HEK293 (cell line): ENCODE results near the gene ZFP57.

Source experiments
- CTCF ChIA-PET: fragments of 350-600 bp; formaldehyde crosslinking; extraction: SDS; loops from one replicate; lab custom pipeline; 2021; ENCODE audit warnings: antibody characterized with exemption; lab: Yijun Ruan, JAX
- POLR2A ChIA-PET: fragments of 300-600 bp; formaldehyde crosslinking; extraction: SDS; loops from one replicate; lab custom pipeline; 2020; ENCODE audit warnings: antibody characterized with exemption, inconsistent platforms; lab: Yijun Ruan, JAX
- H3K27ac ChIP-seq: fragments of 200-500 bp; sonication (Bioruptor generic); 2 replicates; pipeline ENCODE4 v1.5.1; 2014; ENCODE audit warnings: low read depth, low read length, control low read depth, inconsistent platforms; ENCODE audit errors: extremely low read depth
- H3K36me3 ChIP-seq, 2 experiments: fragments of 200-500 bp in 1 of 2; sonication (Bioruptor generic) in 1 of 2; 1 replicate in 1 of 2; 2 replicates in 1 of 2; pipeline ENCODE4 v1.5.1; 2014 to 2017; ENCODE audit warnings: inconsistent platforms in 2 of 2, low read length in 2 of 2; ENCODE audit not compliant: control insufficient read depth in 2 of 2, insufficient read depth in 1 of 2
- H3K4me1 ChIP-seq: fragments of 200-500 bp; sonication (Bioruptor generic); 2 replicates; pipeline ENCODE4 v1.5.1; 2014; ENCODE audit warnings: mild to moderate bottlenecking, low read length, inconsistent platforms; ENCODE audit not compliant: control insufficient read depth, insufficient read depth
- H3K4me3 ChIP-seq: 2 replicates; pipeline ENCODE4 v1.5.1; 2011; ENCODE audit warnings: low read depth, mild to moderate bottlenecking, control low read depth, low read length, moderate library complexity
- H3K9me3 ChIP-seq: fragments of 200-500 bp; sonication (Bioruptor generic); 2 replicates; pipeline ENCODE4 v1.5.1; 2014; ENCODE audit warnings: low read depth, low read length, inconsistent platforms; ENCODE audit not compliant: control insufficient read depth, insufficient read depth
- BCL6B ChIP-seq: fragments of 450-650 bp; formaldehyde crosslinking; IDR thresholded peaks from 2 replicates; pipeline ENCODE4 v1.5.1; 2017; ENCODE audit warnings: missing biosample characterization, missing genetic modification characterization
- EGR2 ChIP-seq: fragments of 450-650 bp; formaldehyde crosslinking; IDR thresholded peaks from 2 replicates; pipeline ENCODE4 v1.5.1; 2016; ENCODE audit warnings: low read depth, missing biosample characterization, missing genetic modification characterization
- GLI2 ChIP-seq: fragments of 450-650 bp; formaldehyde crosslinking; IDR thresholded peaks from 2 replicates; pipeline ENCODE4; 2017; ENCODE audit warnings: missing biosample characterization, missing genetic modification characterization, low read depth, borderline replicate concordance
- HIC1 ChIP-seq: fragments of 450-650 bp; formaldehyde crosslinking; IDR thresholded peaks from 2 replicates; pipeline ENCODE4 v1.5.1; 2016; ENCODE audit warnings: missing biosample characterization, missing genetic modification characterization
- KLF1 ChIP-seq: fragments of 450-650 bp; formaldehyde crosslinking; IDR thresholded peaks from 2 replicates; pipeline ENCODE4 v1.5.1; 2016; ENCODE audit warnings: missing biosample characterization, missing genetic modification characterization
- MEIS1 ChIP-seq: sonication (generic); formaldehyde crosslinking; IDR thresholded peaks from 2 replicates; pipeline ENCODE4 v1.8.1; 2022; ENCODE audit warnings: missing genetic modification reagents, mild to moderate bottlenecking, borderline replicate concordance
- PRDM1 ChIP-seq: fragments of 450-650 bp; formaldehyde crosslinking; IDR thresholded peaks from 2 replicates; pipeline ENCODE4; 2016; ENCODE audit warnings: missing biosample characterization, missing genetic modification characterization
- TRIM28 ChIP-seq: IDR thresholded peaks from 2 replicates; pipeline ENCODE4 v1.6.1; 2011; ENCODE audit warnings: low read length, control low read depth, borderline replicate concordance
- ZBTB1 ChIP-seq: fragments of 450-650 bp; formaldehyde crosslinking; IDR thresholded peaks from 2 replicates; pipeline ENCODE4 v1.5.1; 2016; ENCODE audit warnings: missing biosample characterization, missing genetic modification characterization
- ZFHX2 ChIP-seq: fragments of 450-650 bp; formaldehyde crosslinking; conservative IDR thresholded peaks from 2 replicates; pipeline ENCODE4 v1.5.1; 2016; ENCODE audit warnings: missing biosample characterization, missing genetic modification characterization
- ZNF10 ChIP-seq: fragments of 450-650 bp; formaldehyde crosslinking; IDR thresholded peaks from 2 replicates; pipeline ENCODE4 v1.5.1; 2017; ENCODE audit warnings: missing biosample characterization, missing genetic modification characterization
- ZNF114 ChIP-seq: fragments of 450-650 bp; formaldehyde crosslinking; IDR thresholded peaks from 2 replicates; pipeline ENCODE4 v1.5.0; 2017; ENCODE audit warnings: missing biosample characterization, missing genetic modification characterization
- ZNF18 ChIP-seq: fragments of 450-650 bp; formaldehyde crosslinking; IDR thresholded peaks from 2 replicates; pipeline ENCODE4 v1.5.1; 2016; ENCODE audit warnings: missing biosample characterization, missing genetic modification characterization
- ZNF223 ChIP-seq: fragments of 450-650 bp; formaldehyde crosslinking; IDR thresholded peaks from 2 replicates; pipeline ENCODE4 v1.5.1; 2016; ENCODE audit warnings: missing biosample characterization, missing genetic modification characterization
- ZNF391 ChIP-seq: fragments of 450-650 bp; formaldehyde crosslinking; IDR thresholded peaks from 2 replicates; pipeline ENCODE4 v1.5.1; 2016; ENCODE audit warnings: low read depth, missing biosample characterization, missing genetic modification characterization, borderline replicate concordance
- ZNF530 ChIP-seq: fragments of 450-650 bp; formaldehyde crosslinking; IDR thresholded peaks from 2 replicates; pipeline ENCODE4 v1.5.1; 2016; ENCODE audit warnings: low read depth, missing biosample characterization, missing genetic modification characterization
- ZNF544 ChIP-seq: fragments of 450-650 bp; formaldehyde crosslinking; IDR thresholded peaks from 2 replicates; pipeline ENCODE4 v1.5.0; 2017; ENCODE audit warnings: missing biosample characterization, missing genetic modification characterization
- ZNF558 ChIP-seq: fragments of 450-650 bp; formaldehyde crosslinking; IDR thresholded peaks from 2 replicates; pipeline ENCODE4 v1.5.1; 2016; ENCODE audit warnings: missing biosample characterization, missing genetic modification characterization
- ZNF624 ChIP-seq: fragments of 450-650 bp; formaldehyde crosslinking; IDR thresholded peaks from 2 replicates; pipeline ENCODE4 v1.5.1; 2017; ENCODE audit warnings: missing biosample characterization, missing genetic modification characterization
- ZNF76 ChIP-seq: fragments of 450-650 bp; formaldehyde crosslinking; IDR thresholded peaks from 2 replicates; pipeline ENCODE4; 2016; ENCODE audit warnings: low read depth, missing biosample characterization, missing genetic modification characterization, borderline replicate concordance
- ZXDB ChIP-seq: fragments of 450-650 bp; formaldehyde crosslinking; IDR thresholded peaks from 2 replicates; pipeline ENCODE4 v1.5.1; 2016; ENCODE audit warnings: missing biosample characterization, missing genetic modification characterization
- TF ChIP-seq, protein P1 (sequence below): fragments of 450-650 bp; IDR thresholded peaks from 2 replicates; pipeline ENCODE4 v1.5.1; 2018; ENCODE audit warnings: missing biosample characterization, missing genetic modification characterization
- TF ChIP-seq, protein P2 (sequence below): fragments of 450-650 bp; formaldehyde crosslinking; IDR thresholded peaks from 2 replicates; pipeline ENCODE4 v1.5.1; 2016; ENCODE audit warnings: missing biosample characterization, missing genetic modification characterization

The ZFP57 gene

GRCh38 chr6:29641430-29642148 lies 39.4 kb downstream of the ZFP57 start:
- Histone ChIP-seq H3K4me3 (no peak overlapping the region), H3K36me3 (no peaks in the 10 kb centered on the region), H3K27ac (no peak overlapping the region), H3K4me1 (0 out of 2 replicates have a peak, but pooled peaks cover 5% of the 10 kb centered on the region), H3K9me3 (no peaks in the 10 kb centered on the region)
- CTCF ChIA-PET: interaction anchor here (0.6 to 10.0 kb wide), 9 partner anchors 8 to 608 kb away, joined by 3 to 105 read pairs (median 3); partner anchors contain the start of gene MOG
- no peak for TF ChIP-seq ZFHX2 (tag by site-specific recombination)
- TF ChIP-seq BCL6B (tag by site-specific recombination): peak; percentile 31; the same call in 1 of the 2 replicates
- TF ChIP-seq, protein P1, sequence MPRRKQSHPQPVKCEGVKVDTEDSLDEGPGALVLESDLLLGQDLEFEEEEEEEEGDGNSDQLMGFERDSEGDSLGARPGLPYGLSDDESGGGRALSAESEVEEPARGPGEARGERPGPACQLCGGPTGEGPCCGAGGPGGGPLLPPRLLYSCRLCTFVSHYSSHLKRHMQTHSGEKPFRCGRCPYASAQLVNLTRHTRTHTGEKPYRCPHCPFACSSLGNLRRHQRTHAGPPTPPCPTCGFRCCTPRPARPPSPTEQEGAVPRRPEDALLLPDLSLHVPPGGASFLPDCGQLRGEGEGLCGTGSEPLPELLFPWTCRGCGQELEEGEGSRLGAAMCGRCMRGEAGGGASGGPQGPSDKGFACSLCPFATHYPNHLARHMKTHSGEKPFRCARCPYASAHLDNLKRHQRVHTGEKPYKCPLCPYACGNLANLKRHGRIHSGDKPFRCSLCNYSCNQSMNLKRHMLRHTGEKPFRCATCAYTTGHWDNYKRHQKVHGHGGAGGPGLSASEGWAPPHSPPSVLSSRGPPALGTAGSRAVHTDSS: no peak
- TF ChIP-seq ZNF544 (tag by site-specific recombination): no peak
- no peak for TF ChIP-seq ZNF624 (tag by site-specific recombination)
- no peak for TF ChIP-seq GLI2 (tag by site-specific recombination)
- TF ChIP-seq ZNF18 (tag by site-specific recombination): no peak
- TF ChIP-seq PRDM1: peak; percentile 58; the same call in 1 of the 2 replicates
- TF ChIP-seq ZNF114 (tag by site-specific recombination): no peak
- TF ChIP-seq ZNF391 (tag by site-specific recombination): no peak
- no peak for TF ChIP-seq ZNF558 (tag by site-specific recombination)
- TF ChIP-seq, protein P2, sequence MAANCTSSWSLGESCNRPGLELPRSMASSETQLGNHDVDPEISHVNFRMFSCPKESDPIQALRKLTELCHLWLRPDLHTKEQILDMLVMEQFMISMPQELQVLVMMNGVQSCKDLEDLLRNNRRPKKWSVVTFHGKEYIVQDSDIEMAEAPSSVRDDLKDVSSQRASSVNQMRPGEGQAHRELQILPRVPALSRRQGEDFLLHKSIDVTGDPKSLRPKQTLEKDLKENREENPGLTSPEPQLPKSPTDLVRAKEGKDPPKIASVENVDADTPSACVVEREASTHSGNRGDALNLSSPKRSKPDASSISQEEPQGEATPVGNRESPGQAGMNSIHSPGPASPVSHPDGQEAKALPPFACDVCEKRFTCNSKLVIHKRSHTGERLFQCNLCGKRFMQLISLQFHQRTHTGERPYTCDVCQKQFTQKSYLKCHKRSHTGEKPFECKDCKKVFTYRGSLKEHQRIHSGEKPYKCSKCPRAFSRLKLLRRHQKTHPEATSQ: no peak
- 0 out of 2 replicates have a peak, but pooled peaks have one; percentile 21 for TF ChIP-seq EGR2
- no peak for TF ChIP-seq ZBTB1 (tag by site-specific recombination)
- no peak for TF ChIP-seq ZNF530 (tag by site-specific recombination)
- no peak for TF ChIP-seq ZXDB (tag by site-specific recombination)
- peak; percentile 75 for TF ChIP-seq KLF1
- TF ChIP-seq TRIM28: no peak
- no peak for TF ChIP-seq ZNF10 (tag by site-specific recombination)
- no peak for TF ChIP-seq ZNF223 (tag by site-specific recombination)
- no peak for TF ChIP-seq ZNF76
- TF ChIP-seq MEIS1 (CRISPR knock-in tag): no peak
- TF ChIP-seq HIC1: no peak
- POLR2A ChIA-PET: interaction anchor here (0.5 to 1.8 kb wide), 5 partner anchors 8 to 571 kb away, joined by 3 to 8 read pairs (median 4); partner anchors contain the start of gene GABBR1
